ENCODE data around the gene PEAK1. TPM values are rescaled to one million over a fixed set of nuclear protein-coding genes. Genes with fewer than 3 reads are reported as not detected.

PEAK1 gene
- polyA plus RNA-seq, 1 donor (not counting 4 experiments of a cell fraction or from before 2014, with no cell fraction given), result 5.9 TPM

- H3K4me1 ChIP-seq (ENCODE audit: control insufficient read depth, extremely low read depth, insufficient read depth, low read length), result no peaks in the 10 kb centered on the region
- H3K27ac ChIP-seq (ENCODE audit: control insufficient read depth, insufficient read depth, low read length), result no peak overlapping the region
- H2AFZ ChIP-seq (ENCODE audit: control insufficient read depth, low read length), result no peak overlapping the region
- H3K4me2 ChIP-seq (ENCODE audit: control insufficient read depth, extremely low read depth, insufficient read depth, low read depth, low read length), result no peak overlapping the region
- TF ChIP-seq CTCF (optimal IDR thresholded peaks at IDR 0.05 in 1 of 3, IDR thresholded peaks at IDR 0.05 in 1 of 3, conservative IDR thresholded peaks at IDR 0.05 in 1 of 3; ENCODE audit: extremely low read depth in 1 of 3, insufficient read depth in 2 of 3, low read length in 3 of 3) (no peak), EZH2 (IDR thresholded peaks at IDR 0.05; ENCODE audit: low read length) (no peak)
- no peak overlapping the region for H3K9ac ChIP-seq (ENCODE audit: control insufficient read depth, extremely low read depth, insufficient read depth, low read length)
- FAIRE-seq (no peak), DNase-seq (ENCODE audit: low read depth, low spot score) (no peak)
- no peaks in the 10 kb centered on the region for H4K20me1 ChIP-seq (ENCODE audit: control insufficient read depth, extremely low read depth, insufficient read depth, low read length)
- H3K9me1 ChIP-seq (ENCODE audit: control insufficient read depth, extremely low read depth, insufficient read depth, low read length), result no peaks in the 10 kb centered on the region
- no peaks in the 10 kb centered on the region for H3K79me2 ChIP-seq (ENCODE audit: control insufficient read depth, insufficient read depth, low read length)
- no peaks in the 10 kb centered on the region for H3K9me3 ChIP-seq (ENCODE audit: control insufficient read depth, low read depth, low read length)
- no peaks in the 10 kb centered on the region for H3K36me3 ChIP-seq (ENCODE audit: control insufficient read depth in 2 of 2, extremely low read depth in 1 of 2, insufficient read depth in 2 of 2, low read length in 2 of 2)
- H3K27me3 ChIP-seq (ENCODE audit: control insufficient read depth, extremely low read depth, insufficient read depth, low read length), result no peaks in the 10 kb centered on the region
- no peak overlapping the region for H3K4me3 ChIP-seq (ENCODE audit: control insufficient read depth in 2 of 3, extremely low read depth in 1 of 3, insufficient read depth in 2 of 3, low read depth in 1 of 3, low read length in 3 of 3)
- dilution Hi-C loops (cut with MboI; ENCODE audit: extremely low pct_ligation_motif_present, low sequenced_read_pairs), result no loop called here
Observed at GRCh38 chr15:77305953-77306352, 114.0 kb downstream of the PEAK1 start.

GRCh38 chr15:77296773-77297337, 123.0 kb downstream of the PEAK1 start:
- dilution Hi-C loops (cut with MboI; ENCODE audit: extremely low pct_ligation_motif_present, low sequenced_read_pairs), result no loop called here
- DNase-seq (ENCODE audit: low read depth, low spot score) (no peak), FAIRE-seq (no peak)
- H2AFZ ChIP-seq (ENCODE audit: control insufficient read depth, low read length), result no peak overlapping the region
- no peaks in the 10 kb centered on the region for H3K27me3 ChIP-seq (ENCODE audit: control insufficient read depth, extremely low read depth, insufficient read depth, low read length)
- no peak overlapping the region for H3K9ac ChIP-seq (ENCODE audit: control insufficient read depth, extremely low read depth, insufficient read depth, low read length)
- H3K4me2 ChIP-seq (ENCODE audit: control insufficient read depth, extremely low read depth, insufficient read depth, low read depth, low read length), result no peak overlapping the region
- H4K20me1 ChIP-seq (ENCODE audit: control insufficient read depth, extremely low read depth, insufficient read depth, low read length), result no peaks in the 10 kb centered on the region
- H3K9me1 ChIP-seq (ENCODE audit: control insufficient read depth, extremely low read depth, insufficient read depth, low read length), result no peaks in the 10 kb centered on the region
- no peaks in the 10 kb centered on the region for H3K9me3 ChIP-seq (ENCODE audit: control insufficient read depth, low read depth, low read length)
- no peaks in the 10 kb centered on the region for H3K4me1 ChIP-seq (ENCODE audit: control insufficient read depth, extremely low read depth, insufficient read depth, low read length)
- no peak overlapping the region for H3K4me3 ChIP-seq (ENCODE audit: control insufficient read depth in 2 of 3, extremely low read depth in 1 of 3, insufficient read depth in 2 of 3, low read depth in 1 of 3, low read length in 3 of 3)
- no peaks in the 10 kb centered on the region for H3K79me2 ChIP-seq (ENCODE audit: control insufficient read depth, insufficient read depth, low read length)
- H3K27ac ChIP-seq (ENCODE audit: control insufficient read depth, insufficient read depth, low read length), result no peak overlapping the region
- H3K36me3 ChIP-seq (ENCODE audit: control insufficient read depth in 2 of 2, extremely low read depth in 1 of 2, insufficient read depth in 2 of 2, low read length in 2 of 2), result no peaks in the 10 kb centered on the region
- TF ChIP-seq EZH2 (IDR thresholded peaks at IDR 0.05; ENCODE audit: low read length) (no peak), CTCF (optimal IDR thresholded peaks at IDR 0.05 in 1 of 3, IDR thresholded peaks at IDR 0.05 in 1 of 3, conservative IDR thresholded peaks at IDR 0.05 in 1 of 3; ENCODE audit: extremely low read depth in 1 of 3, insufficient read depth in 2 of 3, low read length in 3 of 3) (no peak)

Measured in keratinocyte (primary cell).